ENCODE results near the gene ICA1.
A peak's percentile ranks its signal among the peaks of the same experiment; 100 is the strongest.

ICA1 gene

GRCh38 chr7:8185926-8186683 is 75.9 kb downstream of the ICA1 start:
- TF ChIP-seq, protein P1, sequence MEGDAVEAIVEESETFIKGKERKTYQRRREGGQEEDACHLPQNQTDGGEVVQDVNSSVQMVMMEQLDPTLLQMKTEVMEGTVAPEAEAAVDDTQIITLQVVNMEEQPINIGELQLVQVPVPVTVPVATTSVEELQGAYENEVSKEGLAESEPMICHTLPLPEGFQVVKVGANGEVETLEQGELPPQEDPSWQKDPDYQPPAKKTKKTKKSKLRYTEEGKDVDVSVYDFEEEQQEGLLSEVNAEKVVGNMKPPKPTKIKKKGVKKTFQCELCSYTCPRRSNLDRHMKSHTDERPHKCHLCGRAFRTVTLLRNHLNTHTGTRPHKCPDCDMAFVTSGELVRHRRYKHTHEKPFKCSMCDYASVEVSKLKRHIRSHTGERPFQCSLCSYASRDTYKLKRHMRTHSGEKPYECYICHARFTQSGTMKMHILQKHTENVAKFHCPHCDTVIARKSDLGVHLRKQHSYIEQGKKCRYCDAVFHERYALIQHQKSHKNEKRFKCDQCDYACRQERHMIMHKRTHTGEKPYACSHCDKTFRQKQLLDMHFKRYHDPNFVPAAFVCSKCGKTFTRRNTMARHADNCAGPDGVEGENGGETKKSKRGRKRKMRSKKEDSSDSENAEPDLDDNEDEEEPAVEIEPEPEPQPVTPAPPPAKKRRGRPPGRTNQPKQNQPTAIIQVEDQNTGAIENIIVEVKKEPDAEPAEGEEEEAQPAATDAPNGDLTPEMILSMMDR (IDR thresholded peaks at IDR 0.05; ENCODE audit: borderline replicate concordance, insufficient read depth, low read depth, low read length) = no peak
- no peak overlapping the region for H3K4me3 ChIP-seq (ENCODE audit: low read depth, low read length)

GRCh38 chr7:8184221-8184620 is 77.7 kb downstream of the ICA1 start:
- H3K4me3 ChIP-seq (ENCODE audit: low read depth, low read length) = no peak overlapping the region
- TF ChIP-seq, protein P1 (IDR thresholded peaks at IDR 0.05; ENCODE audit: borderline replicate concordance, insufficient read depth, low read depth, low read length) = no peak

- TF ChIP-seq, protein P1 (IDR thresholded peaks at IDR 0.05; ENCODE audit: borderline replicate concordance, insufficient read depth, low read depth, low read length) = no peak
Measured at GRCh38 chr7:8179486-8179885, 82.5 kb downstream of the ICA1 start.

DNA sequence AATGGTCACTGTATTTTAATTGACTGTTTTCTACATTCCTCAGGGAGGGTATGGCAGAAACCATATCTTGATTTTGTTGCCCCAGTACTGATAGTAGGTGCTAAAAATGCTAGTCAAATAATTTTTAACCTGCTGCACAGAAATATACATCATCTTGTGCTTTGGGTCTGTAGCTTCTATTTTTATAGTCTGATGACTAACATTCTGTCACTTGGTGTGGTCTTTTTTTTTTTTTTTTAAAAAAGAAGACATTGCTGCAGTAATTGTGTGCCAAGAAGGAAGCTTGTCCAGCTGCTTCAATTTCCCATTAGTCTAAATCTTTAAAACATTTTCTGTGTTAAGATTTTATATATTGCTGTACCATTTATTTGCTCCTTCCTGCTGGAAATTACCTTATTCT is 83.6 kb downstream of the ICA1 start:
- TF ChIP-seq, protein P1 (IDR thresholded peaks at IDR 0.05; ENCODE audit: borderline replicate concordance, insufficient read depth, low read depth, low read length) = no peak
- H3K4me3 ChIP-seq (ENCODE audit: low read depth, low read length) = no peak overlapping the region

More at GRCh38 chr7:8179486-8179885, 82.5 kb downstream of the ICA1 start:
- no peak overlapping the region for H3K4me3 ChIP-seq (ENCODE audit: low read depth, low read length)

DNA sequence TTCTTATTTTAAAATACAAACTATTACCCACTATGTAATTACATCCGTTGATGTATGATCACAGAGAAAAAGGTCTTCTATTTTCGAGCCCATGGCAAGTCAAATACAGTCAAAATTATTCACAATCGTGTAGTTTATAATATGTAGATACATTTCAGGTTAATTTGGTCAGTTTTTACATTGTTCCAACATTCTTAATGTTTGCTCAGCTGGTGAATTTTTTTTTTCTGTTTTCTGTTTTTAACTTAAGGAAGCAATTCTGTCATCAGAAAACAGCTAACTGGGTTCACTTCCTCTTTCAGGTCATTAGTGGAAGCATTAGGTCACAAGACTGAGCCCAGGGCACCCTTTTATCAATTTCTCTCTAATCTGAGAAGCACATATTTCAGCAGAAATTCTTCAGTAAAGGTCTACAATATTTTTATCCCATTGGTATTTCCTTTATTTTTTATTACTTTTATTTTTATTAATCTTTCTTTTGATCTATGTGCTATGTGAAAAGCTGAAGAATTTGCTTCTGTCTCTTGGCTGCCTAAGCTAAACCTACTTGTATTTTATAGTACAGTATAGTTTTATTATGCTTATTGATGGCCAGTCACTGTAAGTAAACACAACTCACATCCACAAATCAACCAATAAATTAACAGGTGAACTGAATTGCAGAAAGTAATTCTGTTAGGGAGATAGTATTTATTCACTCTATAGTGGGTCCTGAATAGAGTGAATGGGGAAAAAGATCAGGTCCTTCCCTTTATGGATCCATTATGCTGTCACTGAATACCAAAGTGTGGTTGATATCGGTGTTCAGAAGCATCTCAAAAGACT is 84.6 kb downstream of the ICA1 start:
- TF ChIP-seq, protein P1 (IDR thresholded peaks at IDR 0.05; ENCODE audit: borderline replicate concordance, insufficient read depth, low read depth, low read length) = no peak
- H3K4me3 ChIP-seq (ENCODE audit: low read depth, low read length) = no peak overlapping the region

DNA sequence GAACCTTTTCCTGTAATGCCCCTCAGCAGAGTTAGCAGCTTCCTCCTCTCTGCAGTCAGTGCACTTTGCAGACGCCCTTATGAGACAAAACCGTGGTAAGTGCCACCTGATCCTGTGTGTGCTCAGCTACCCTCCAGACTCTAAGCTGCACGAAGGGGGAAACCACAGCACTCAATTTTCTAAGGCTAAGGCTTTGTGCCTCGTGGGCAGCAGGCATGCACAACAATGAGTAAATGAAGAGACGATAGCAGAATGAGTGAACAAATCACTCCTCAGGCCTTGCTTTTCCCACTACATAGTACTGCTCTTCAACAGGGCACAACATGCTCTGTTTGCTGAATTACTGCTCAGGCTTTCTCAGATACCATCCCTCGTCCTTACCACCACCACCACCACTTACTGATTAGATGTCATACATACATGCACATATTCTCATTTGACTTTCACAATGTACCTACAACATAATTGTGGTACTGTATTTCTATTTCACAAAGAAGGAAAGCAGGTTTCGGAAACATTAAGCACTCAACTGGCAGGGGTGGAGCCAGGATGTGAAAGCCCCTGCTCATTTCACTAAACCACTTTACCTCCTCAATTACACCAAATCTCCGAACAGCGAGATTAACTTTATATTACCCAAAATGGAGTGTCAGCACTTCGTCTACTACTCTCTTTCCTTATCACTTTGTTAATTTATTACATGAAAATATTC is 85.4 kb downstream of the ICA1 start:
- peak overlapping the region; percentile 13 for H3K4me3 ChIP-seq (ENCODE audit: low read depth, low read length)
- TF ChIP-seq, protein P1 (IDR thresholded peaks at IDR 0.05; ENCODE audit: borderline replicate concordance, insufficient read depth, low read depth, low read length) = no peak

Data from GM12875 (cell line).